Liver (tissue), 9 donors: ENCODE results near the gene PRKCD. TPM values are rescaled to one million over a fixed set of nuclear protein-coding genes. Genes with fewer than 3 reads are reported as not detected.

Experiments used
- DNase-seq: peaks from one replicate; pipeline ENCODE4 v3.0.0-alpha.2; 2017; ENCODE audit warnings: low spot score
- H3K27ac ChIP-seq, 2 donors: one replicate each; pipeline ENCODE4 v1.7.0; 2013; ENCODE audit warnings: inconsistent platforms in 2 of 2, low read length in 2 of 2, control low read depth in 1 of 2, low read depth in 1 of 2, mild to moderate bottlenecking in 1 of 2
- H3K27me3 ChIP-seq, 4 donors: one replicate each; pipeline versions ENCODE4 v1.6.1 to v1.7.0; 2013; ENCODE audit warnings: low read length in 3 of 4, inconsistent platforms in 1 of 4, mild to moderate bottlenecking in 1 of 4, moderate library complexity in 1 of 4; ENCODE audit not compliant: control insufficient read depth in 4 of 4, insufficient read depth in 4 of 4
- H3K36me3 ChIP-seq, 4 donors: one replicate each; pipeline versions ENCODE4 v1.6.1 to v1.7.0; 2013; ENCODE audit warnings: low read length in 3 of 4, mild to moderate bottlenecking in 3 of 4, low read depth in 1 of 4, moderate library complexity in 1 of 4; ENCODE audit not compliant: control insufficient read depth in 4 of 4, insufficient read depth in 3 of 4
- H3K4me1 ChIP-seq, 4 donors: one replicate each; pipeline versions ENCODE4 v1.6.1 to v1.7.0; 2013; ENCODE audit warnings: low read length in 3 of 4, mild to moderate bottlenecking in 3 of 4, moderate library complexity in 1 of 4; ENCODE audit not compliant: control insufficient read depth in 4 of 4, insufficient read depth in 4 of 4
- H3K4me3 ChIP-seq, 3 donors: one replicate each; pipeline versions ENCODE4 v1.6.1 to v1.7.0; 2013; ENCODE audit warnings: low read length in 3 of 3, control low read depth in 1 of 3, low read depth in 1 of 3, mild to moderate bottlenecking in 1 of 3
- H3K9ac ChIP-seq, 2 donors: one replicate each; pipeline ENCODE4 v1.7.0; 2013; ENCODE audit warnings: low read length in 2 of 2, mild to moderate bottlenecking in 2 of 2, moderate library complexity in 2 of 2, control low read depth in 1 of 2, low read depth in 1 of 2
- H3K9me3 ChIP-seq, 4 donors: one replicate each; pipeline versions ENCODE4 v1.6.1 to v1.7.0; 2013; ENCODE audit warnings: low read length in 3 of 4; ENCODE audit not compliant: control insufficient read depth in 4 of 4
- ATF3 ChIP-seq: IDR thresholded peaks from 2 replicates; pipeline ENCODE4 v1.6.1; 2016; ENCODE audit warnings: antibody characterized with exemption
- CTCF ChIP-seq: fragments of 150-350 bp; IDR thresholded peaks from 2 replicates; pipeline ENCODE4 v1.5.1; 2017; ENCODE audit warnings: improper control_type of control experiment, low read depth, low read length; ENCODE audit not compliant: missing input control
- EGR1 ChIP-seq, 2 donors: IDR thresholded peaks; 2 replicates each; pipeline ENCODE4 v1.6.1; 2016 to 2018; ENCODE audit warnings: antibody characterized with exemption in 2 of 2, low read depth in 2 of 2
- FOXA1 ChIP-seq: IDR thresholded peaks from 2 replicates; pipeline ENCODE4 v1.6.1; 2016; ENCODE audit warnings: antibody characterized with exemption
- GABPA ChIP-seq, 2 donors: IDR thresholded peaks in 1 of 2; conservative IDR thresholded peaks in 1 of 2; 2 replicates each; pipeline ENCODE4 v1.6.1; 2016; ENCODE audit warnings: antibody characterized with exemption in 2 of 2, mild to moderate bottlenecking in 1 of 2, moderate library complexity in 1 of 2
- HNF4A ChIP-seq, 2 donors: conservative IDR thresholded peaks; 2 replicates each; pipeline ENCODE4 v1.6.1; 2016; ENCODE audit warnings: antibody characterized with exemption in 2 of 2, mild to moderate bottlenecking in 2 of 2
- HNF4G ChIP-seq: IDR thresholded peaks from 2 replicates; pipeline ENCODE4 v1.6.1; 2016; ENCODE audit warnings: antibody characterized with exemption
- MAX ChIP-seq: IDR thresholded peaks from 2 replicates; pipeline ENCODE4 v1.6.1; 2016; ENCODE audit warnings: antibody characterized with exemption
- NR2F2 ChIP-seq: IDR thresholded peaks from 2 replicates; pipeline ENCODE4 v1.6.1; 2016; ENCODE audit warnings: antibody characterized with exemption
- RAD21 ChIP-seq, 2 donors: IDR thresholded peaks; 2 replicates each; pipeline ENCODE4 v1.6.1; 2016; ENCODE audit warnings: antibody characterized with exemption in 2 of 2, mild to moderate bottlenecking in 2 of 2
- REST ChIP-seq: IDR thresholded peaks from 2 replicates; pipeline ENCODE4 v1.6.1; 2016; ENCODE audit warnings: antibody characterized with exemption, mild to moderate bottlenecking
- RXRA ChIP-seq, 2 donors: IDR thresholded peaks; 2 replicates each; pipeline ENCODE4 v1.6.1; 2017 to 2018; ENCODE audit warnings: antibody characterized with exemption in 2 of 2, mild to moderate bottlenecking in 1 of 2
- SP1 ChIP-seq: IDR thresholded peaks from 2 replicates; pipeline ENCODE4 v1.6.1; 2018; ENCODE audit warnings: antibody characterized with exemption, mild to moderate bottlenecking
- TAF1 ChIP-seq: conservative IDR thresholded peaks from 2 replicates; pipeline ENCODE4 v1.6.1; 2016; ENCODE audit warnings: antibody characterized with exemption, mild to moderate bottlenecking
- YY1 ChIP-seq: IDR thresholded peaks from 2 replicates; pipeline ENCODE4 v1.6.1; 2016; ENCODE audit warnings: antibody characterized with exemption, mild to moderate bottlenecking
- ZBTB33 ChIP-seq: IDR thresholded peaks from 2 replicates; pipeline ENCODE4 v1.6.1; 2016; ENCODE audit warnings: antibody characterized with exemption
- WGBS: extraction: QIAGEN DNeasy Blood & Tissue Kit; methylation state at CpG from one replicate; pipeline ENCODE4 v1.1.7; 2013; 5-methylcytosine and 5-hydroxymethylcytosine counted together
- polyA plus RNA-seq, 2 donors: library from polyadenylated mRNA; stranded (reverse) in 1 of 2; unstranded in 1 of 2; fragments of 200-250 nt in 1 of 2; fragments of >200 nt in 1 of 2; fragmentation: Nextera tagmentation in 1 of 2; extraction: Ambion mirVana in 1 of 2; gene quantifications; one replicate each; pipeline versions ENCODE4 v1.2.1 to v1.2.3, GENCODE V29; 2013 to 2015
- total RNA-seq, 2 donors: library from RNA; depleted of rRNA; stranded (reverse); fragments of >200 nt; gene quantifications; one replicate each; pipeline ENCODE4 v1.2.3, GENCODE V29; 2014
- donor health status: healthy.
- donor health status: healthy.
- donor health status: healthy.
- donor health status: healthy.
- donor health status: healthy.

Gene PRKCD
- total and polyA plus RNA-seq, 4 donors: 3.1 to 7.3 (median 3.4) TPM

- H3K9me3 ChIP-seq: no peaks in the 10 kb centered on the region
- WGBS: 97% methylated on average over 11 of the region's 11 CpGs
- no peak overlapping the region for H3K9ac ChIP-seq
- H3K4me1 ChIP-seq: no peaks in the 10 kb centered on the region
- no peak overlapping the region for H3K4me3 ChIP-seq
- H3K36me3 ChIP-seq: peaks cover 3 to 48% (median 4%) of the 10 kb centered on the region in 4 donors
- no peak overlapping the region for H3K27ac ChIP-seq
- DNase-seq: no peak
- TF ChIP-seq ATF3 (no peak), REST (no peak), ZBTB33 (no peak), TAF1 (no peak), MAX (no peak), EGR1 (IDR thresholded peaks at IDR 0.05; ENCODE audit: low read depth in 2 of 2) (no peak), RAD21 (IDR thresholded peaks at IDR 0.05) (no peak), HNF4G (no peak), GABPA (IDR thresholded peaks at IDR 0.05 in 1 of 2, conservative IDR thresholded peaks at IDR 0.05 in 1 of 2) (no peak), NR2F2 (no peak), FOXA1 (no peak), CTCF (no peak)
- H3K27me3 ChIP-seq: no peaks in the 10 kb centered on the region
Observed at GRCh38 chr3:53181528-53181927, 20.5 kb downstream of the PRKCD start.

- Histone ChIP-seq H3K9ac (no peak overlapping the region), H3K27ac (no peak overlapping the region), H3K36me3 (peaks cover 3 to 48% (median 6%) of the 10 kb centered on the region in 4 donors), H3K4me1 (no peaks in the 10 kb centered on the region), H3K4me3 (no peak overlapping the region), H3K9me3 (no peaks in the 10 kb centered on the region), H3K27me3 (no peaks in the 10 kb centered on the region)
- WGBS: 94% methylated on average over 20 of the region's 20 CpGs
- DNase-seq: no peak
- TF ChIP-seq EGR1 (IDR thresholded peaks at IDR 0.05; ENCODE audit: low read depth in 2 of 2) (no peak), TAF1 (no peak), ZBTB33 (no peak), CTCF (no peak), NR2F2 (no peak), ATF3 (no peak), GABPA (IDR thresholded peaks at IDR 0.05 in 1 of 2, conservative IDR thresholded peaks at IDR 0.05 in 1 of 2) (no peak), RAD21 (IDR thresholded peaks at IDR 0.05) (no peak), SP1 (no peak), YY1 (no peak), HNF4A (conservative IDR thresholded peaks at IDR 0.05) (no peak), FOXA1 (no peak), RXRA (IDR thresholded peaks at IDR 0.05) (no peak), HNF4G (no peak)
Observed at GRCh38 chr3:53182764-53183355, 21.9 kb downstream of the PRKCD start.
